ENCODE results near the gene CLASP2.

- no peak for TF ChIP-seq CTCF (IDR thresholded peaks at IDR 0.05)
- TF ChIP-seq POLR2AphosphoS5 (IDR thresholded peaks at IDR 0.05; ENCODE audit: low read depth, low read length), result no peak
- TF ChIP-seq REST (IDR thresholded peaks at IDR 0.05; ENCODE audit: insufficient read depth in 1 of 2, low read depth in 2 of 2, low read length in 1 of 2), result no peak
- TF ChIP-seq SIN3A (IDR thresholded peaks at IDR 0.05; ENCODE audit: borderline replicate concordance, insufficient read depth, low read depth, low read length), result no peak
- TF ChIP-seq TCF7L2 (IDR thresholded peaks at IDR 0.05; ENCODE audit: low read depth, low read length), result no peak
Measured at GRCh38 chr3:33639889-33640288, 78.2 kb downstream of the CLASP2 start.

Data from Panc1 (cell line).